ENCODE measurements around the gene EDC3.
"Not testable (repeated sequence)": the region's sequence is repeated elsewhere in the genome, so short reads cannot be mapped to it uniquely, and the experiment has no call there.

The EDC3 gene

DNA sequence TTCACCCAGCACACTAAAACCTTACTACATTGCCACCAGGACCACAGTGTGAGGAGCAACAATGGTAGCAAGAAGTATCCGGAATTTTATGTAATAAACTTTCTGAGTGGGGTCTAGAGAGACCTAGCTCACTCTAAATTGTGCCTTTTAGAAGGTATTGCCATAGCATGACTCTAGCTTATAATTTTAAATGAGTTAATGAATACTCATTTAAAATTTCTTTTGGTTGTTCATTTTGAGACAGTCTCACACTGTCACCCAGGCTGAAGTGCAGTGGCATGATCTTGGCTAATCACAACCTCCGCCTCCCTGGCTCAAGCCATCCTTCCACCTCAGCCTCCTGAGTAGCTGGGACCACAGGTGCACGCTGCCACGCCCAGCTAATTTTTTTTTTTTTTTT is 26.2 kb downstream of the EDC3 start:
- H3K9me3 Mint-ChIP-seq, result no peaks in the 10 kb centered on the region
- peaks cover 46% of the 10 kb centered on the region for H3K36me3 Mint-ChIP-seq (ENCODE audit: low read depth)
- no peaks in the 10 kb centered on the region for H3K27me3 Mint-ChIP-seq
- no peak overlapping the region for H3K4me3 Mint-ChIP-seq
- H3K4me1 Mint-ChIP-seq (ENCODE audit: low read depth), result no peaks in the 10 kb centered on the region
- H3K27ac Mint-ChIP-seq, result no peak overlapping the region

DNA sequence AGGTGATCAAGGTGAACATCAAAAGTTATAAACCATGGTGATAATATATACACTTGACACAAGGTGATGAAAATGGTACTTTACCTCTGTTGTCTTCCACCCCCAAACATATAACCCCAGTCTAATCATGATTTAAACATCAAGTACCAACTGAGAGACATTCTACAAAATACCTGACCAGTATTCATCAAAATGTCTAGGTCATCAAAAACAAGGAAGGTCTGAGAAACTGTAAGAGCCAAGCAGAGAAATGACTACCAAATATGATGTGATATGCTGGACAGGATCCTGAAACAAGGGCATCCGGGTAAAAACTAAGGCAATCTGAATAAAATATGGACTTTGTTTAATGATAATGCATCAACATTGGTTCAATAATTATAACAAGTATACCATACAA is 27.8 kb downstream of the EDC3 start:
- Mint-ChIP-seq H3K4me3 (no peak overlapping the region), H3K27me3 (no peaks in the 10 kb centered on the region), H3K27ac (no peak overlapping the region), H3K36me3 (ENCODE audit: low read depth) (peaks cover 32% of the 10 kb centered on the region), H3K4me1 (ENCODE audit: low read depth) (peaks cover 5% of the 10 kb centered on the region), H3K9me3 (no peaks in the 10 kb centered on the region)

GRCh38 chr15:74664670-74665069 is 31.2 kb downstream of the EDC3 start:
- peaks cover 21% of the 10 kb centered on the region for H3K36me3 Mint-ChIP-seq (ENCODE audit: low read depth)
- H3K27me3 Mint-ChIP-seq, result no peaks in the 10 kb centered on the region
- H3K9me3 Mint-ChIP-seq, result no peaks in the 10 kb centered on the region
- no peak overlapping the region for H3K4me3 Mint-ChIP-seq
- peaks cover 8% of the 10 kb centered on the region for H3K4me1 Mint-ChIP-seq (ENCODE audit: low read depth)
- no peak overlapping the region for H3K27ac Mint-ChIP-seq

- Mint-ChIP-seq H3K4me3 (no peak overlapping the region), H3K4me1 (ENCODE audit: low read depth) (peaks cover 8% of the 10 kb centered on the region), H3K27me3 (no peaks in the 10 kb centered on the region), H3K9me3 (no peaks in the 10 kb centered on the region), H3K36me3 (ENCODE audit: low read depth) (peaks cover 21% of the 10 kb centered on the region), H3K27ac (no peak overlapping the region)
Measured at GRCh38 chr15:74664028-74664616, 31.7 kb downstream of the EDC3 start.

DNA sequence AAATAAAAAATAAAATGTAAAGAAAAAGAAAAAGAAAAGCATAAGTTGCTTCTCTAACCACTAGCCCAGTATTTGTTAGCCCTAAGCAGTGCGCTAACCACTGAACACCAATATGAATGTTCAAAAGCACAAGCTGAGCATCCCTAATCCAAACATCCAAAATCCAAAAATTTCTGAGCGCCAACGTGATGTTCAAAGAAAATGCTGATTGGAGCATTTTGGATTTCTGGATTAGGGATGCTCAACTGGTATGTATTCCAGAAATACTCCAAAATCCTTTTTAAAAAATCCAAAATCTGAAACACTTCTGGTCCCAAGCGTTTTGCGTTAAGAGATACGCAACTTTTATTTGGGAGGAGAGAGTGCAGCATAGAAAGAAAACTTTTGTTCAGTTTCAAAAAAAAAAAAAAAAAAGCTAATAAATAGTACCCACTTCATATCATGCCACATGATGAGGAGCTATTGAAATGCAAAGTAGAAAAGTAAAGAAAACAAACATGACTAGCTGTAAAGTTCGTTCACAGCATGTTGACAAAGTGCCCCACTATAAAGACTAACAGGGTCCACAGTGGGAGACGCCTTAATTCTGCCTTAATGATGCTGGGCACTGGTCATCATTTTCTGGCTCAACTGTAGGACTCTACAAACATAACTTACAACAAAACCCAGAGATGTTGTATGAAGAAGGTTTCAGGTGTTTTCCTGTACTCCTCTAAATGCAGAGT is 32.4 kb downstream of the EDC3 start:
- Mint-ChIP-seq H3K36me3 (ENCODE audit: low read depth) (peaks cover 17% of the 10 kb centered on the region), H3K9me3 (no peaks in the 10 kb centered on the region), H3K4me1 (ENCODE audit: low read depth) (peaks cover 8% of the 10 kb centered on the region), H3K27me3 (no peaks in the 10 kb centered on the region), H3K4me3 (no peak overlapping the region), H3K27ac (no peak overlapping the region)

- H3K36me3 Mint-ChIP-seq (ENCODE audit: low read depth), result peaks cover 10% of the 10 kb centered on the region
- no peak overlapping the region for H3K4me3 Mint-ChIP-seq
- no peaks in the 10 kb centered on the region for H3K9me3 Mint-ChIP-seq
- no peaks in the 10 kb centered on the region for H3K27me3 Mint-ChIP-seq
- no peak overlapping the region for H3K27ac Mint-ChIP-seq
- peaks cover 15% of the 10 kb centered on the region for H3K4me1 Mint-ChIP-seq (ENCODE audit: low read depth)
Measured at GRCh38 chr15:74662064-74662860, 33.6 kb downstream of the EDC3 start.

DNA sequence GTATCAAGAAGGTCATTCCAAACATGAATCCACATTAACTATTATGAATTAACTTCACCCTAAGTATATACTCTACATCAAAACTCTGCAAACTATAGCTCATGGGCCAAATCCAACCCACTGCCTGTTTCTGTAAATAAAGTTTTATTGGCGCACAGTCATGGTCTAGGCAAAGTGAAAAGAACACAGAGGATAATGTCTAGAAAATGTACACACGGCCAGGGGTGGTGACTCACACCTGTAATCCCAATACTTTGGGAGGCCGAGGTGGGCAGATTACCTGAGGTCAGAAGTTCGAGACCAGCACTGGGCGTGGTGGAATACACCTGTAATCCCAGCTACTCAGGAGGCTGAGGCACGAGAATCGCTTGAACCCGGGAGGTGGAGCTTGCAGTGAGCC is 34.5 kb downstream of the EDC3 start:
- H3K4me1 Mint-ChIP-seq (ENCODE audit: low read depth), result peaks cover 15% of the 10 kb centered on the region
- not testable (repeated sequence) for H3K36me3 Mint-ChIP-seq (ENCODE audit: low read depth); H3K27me3 Mint-ChIP-seq; H3K27ac Mint-ChIP-seq; H3K4me3 Mint-ChIP-seq; H3K9me3 Mint-ChIP-seq

DNA sequence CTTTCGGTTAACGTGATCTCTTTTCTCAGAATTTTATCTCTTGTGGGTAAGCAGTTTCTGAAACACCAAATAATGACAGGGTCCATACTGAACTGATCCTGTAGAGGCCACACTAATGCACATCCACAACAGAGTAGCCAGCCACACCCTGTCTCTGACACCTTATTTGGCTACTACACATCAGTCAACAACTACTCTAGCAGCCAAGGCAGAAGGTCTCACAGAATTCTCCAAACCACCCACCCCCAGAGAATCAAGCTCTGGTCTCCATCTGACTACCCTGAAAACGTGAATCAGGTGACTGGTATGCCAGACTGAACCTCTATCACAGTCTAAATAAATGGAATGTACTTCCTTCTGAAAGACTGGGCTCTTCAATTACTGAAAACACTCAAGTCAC is 38.0 kb downstream of the EDC3 start:
- Mint-ChIP-seq H3K4me3 (no peak overlapping the region), H3K9me3 (no peaks in the 10 kb centered on the region), H3K27me3 (no peaks in the 10 kb centered on the region), H3K4me1 (ENCODE audit: low read depth) (peaks cover 38% of the 10 kb centered on the region), H3K36me3 (ENCODE audit: low read depth) (peaks cover 14% of the 10 kb centered on the region), H3K27ac (no peak overlapping the region)

GRCh38 chr15:74656935-74657535 is 38.8 kb downstream of the EDC3 start:
- H3K27me3 Mint-ChIP-seq, result no peaks in the 10 kb centered on the region
- peaks cover 14% of the 10 kb centered on the region for H3K36me3 Mint-ChIP-seq (ENCODE audit: low read depth)
- H3K9me3 Mint-ChIP-seq, result no peaks in the 10 kb centered on the region
- peaks cover 35% of the 10 kb centered on the region for H3K4me1 Mint-ChIP-seq (ENCODE audit: low read depth)
- H3K27ac Mint-ChIP-seq, result no peak overlapping the region
- H3K4me3 Mint-ChIP-seq, result no peak overlapping the region

- H3K36me3 Mint-ChIP-seq (ENCODE audit: low read depth), result peaks cover 17% of the 10 kb centered on the region
- H3K27me3 Mint-ChIP-seq, result no peaks in the 10 kb centered on the region
- peaks cover 35% of the 10 kb centered on the region for H3K4me1 Mint-ChIP-seq (ENCODE audit: low read depth)
- H3K4me3 Mint-ChIP-seq, result no peak overlapping the region
- H3K27ac Mint-ChIP-seq, result no peak overlapping the region
- H3K9me3 Mint-ChIP-seq, result no peaks in the 10 kb centered on the region
Measured at GRCh38 chr15:74655424-74655823, 40.4 kb downstream of the EDC3 start.

DNA sequence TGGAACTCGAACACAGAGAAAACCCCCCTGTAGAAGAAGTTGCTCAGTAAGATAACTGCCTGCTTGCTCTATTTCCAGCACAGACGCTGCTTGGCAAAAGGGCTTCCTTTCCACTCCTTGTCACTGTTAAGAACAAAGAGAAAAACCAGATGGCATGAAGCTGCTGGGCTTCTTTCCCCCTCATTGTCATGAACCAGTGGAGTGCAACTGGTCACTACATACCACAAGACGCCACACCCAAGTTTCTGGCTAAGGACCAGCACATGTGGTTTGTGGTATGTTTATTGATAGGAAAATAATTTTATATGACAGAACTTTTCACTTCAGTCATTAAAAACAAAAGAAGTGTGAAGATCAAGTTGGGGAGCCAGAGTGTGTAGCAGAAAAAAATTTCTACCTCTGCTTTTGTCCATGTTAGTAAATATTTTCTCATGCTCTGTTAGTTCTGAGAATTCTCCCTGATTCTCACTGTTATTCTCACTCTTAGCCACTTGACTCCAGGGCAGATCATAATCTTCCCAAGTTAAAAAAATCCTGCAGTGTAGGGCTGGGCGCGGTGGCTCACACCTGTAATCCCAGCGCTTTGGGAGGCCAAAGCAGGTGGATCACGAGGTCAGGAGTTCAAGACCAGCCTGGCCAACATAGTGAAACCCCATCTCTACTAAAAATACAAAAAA is 42.3 kb downstream of the EDC3 start:
- Mint-ChIP-seq H3K9me3 (no peaks in the 10 kb centered on the region), H3K4me1 (ENCODE audit: low read depth) (peaks cover 35% of the 10 kb centered on the region), H3K27ac (no peak overlapping the region), H3K4me3 (no peak overlapping the region), H3K27me3 (no peaks in the 10 kb centered on the region), H3K36me3 (ENCODE audit: low read depth) (peaks cover 22% of the 10 kb centered on the region)

DNA sequence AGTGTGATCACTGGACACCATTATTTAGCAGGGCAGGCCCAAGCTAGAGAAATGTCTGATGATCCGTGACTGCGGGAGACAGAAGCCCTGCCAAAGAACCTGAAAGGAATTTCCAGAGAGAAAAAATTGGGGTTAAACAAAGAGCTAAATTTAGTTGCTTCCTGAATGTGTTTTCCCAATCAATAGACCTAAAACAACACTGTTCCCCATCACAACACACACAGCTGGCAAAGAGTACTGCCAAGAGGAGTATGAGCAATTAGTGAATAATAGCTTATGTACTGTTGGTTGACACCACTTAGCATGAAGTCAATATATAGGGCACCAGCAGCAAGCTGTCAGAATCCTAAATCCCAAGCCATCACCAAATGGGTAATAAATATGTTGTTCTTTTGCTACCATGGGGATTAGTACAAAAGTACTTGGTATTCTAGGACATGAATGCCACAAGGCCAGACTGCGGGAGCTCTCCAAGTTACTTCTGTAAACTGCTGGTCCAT is 44.5 kb downstream of the EDC3 start:
- Mint-ChIP-seq H3K9me3 (no peaks in the 10 kb centered on the region), H3K4me3 (no peak overlapping the region), H3K27ac (no peak overlapping the region), H3K4me1 (ENCODE audit: low read depth) (peaks cover 28% of the 10 kb centered on the region), H3K27me3 (no peaks in the 10 kb centered on the region), H3K36me3 (ENCODE audit: low read depth) (peaks cover 28% of the 10 kb centered on the region)

- Mint-ChIP-seq H3K36me3 (ENCODE audit: low read depth) (peaks cover 21% of the 10 kb centered on the region), H3K4me3 (no peak overlapping the region), H3K27me3 (no peaks in the 10 kb centered on the region), H3K27ac (no peak overlapping the region), H3K9me3 (no peaks in the 10 kb centered on the region), H3K4me1 (ENCODE audit: low read depth) (peaks cover 2% of the 10 kb centered on the region)
Measured at GRCh38 chr15:74648051-74648842, 47.6 kb downstream of the EDC3 start.

DNA sequence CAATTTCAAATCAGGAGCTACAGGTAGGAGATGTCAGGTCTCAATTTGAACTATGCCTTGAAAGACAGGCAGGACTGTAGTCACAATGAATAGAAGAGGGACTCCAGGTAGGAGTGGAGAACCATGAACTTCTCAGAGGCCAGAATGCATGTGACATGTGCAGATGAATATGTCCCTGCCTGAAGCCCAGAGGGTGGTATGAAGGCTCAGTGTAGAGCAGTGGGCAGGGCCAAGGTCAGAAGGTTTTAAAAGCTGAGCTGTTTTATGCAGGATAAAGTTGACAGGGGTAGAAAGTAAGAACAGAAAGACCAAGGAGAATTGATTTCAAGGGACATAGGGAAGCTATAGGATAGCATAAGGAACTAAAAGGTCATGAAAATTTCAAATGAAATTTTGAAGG is 49.3 kb downstream of the EDC3 start:
- peaks cover 18% of the 10 kb centered on the region for H3K36me3 Mint-ChIP-seq (ENCODE audit: low read depth)
- H3K4me3 Mint-ChIP-seq, result no peak overlapping the region
- no peaks in the 10 kb centered on the region for H3K9me3 Mint-ChIP-seq
- no peak overlapping the region for H3K27ac Mint-ChIP-seq
- peaks cover 6% of the 10 kb centered on the region for H3K4me1 Mint-ChIP-seq (ENCODE audit: low read depth)
- no peaks in the 10 kb centered on the region for H3K27me3 Mint-ChIP-seq
